ENCODE results near the gene THSD7B.
"Not testable (repeated sequence)": the region's sequence is repeated elsewhere in the genome, so short reads cannot be mapped to it uniquely, and the experiment has no call there.

THSD7B gene

DNA sequence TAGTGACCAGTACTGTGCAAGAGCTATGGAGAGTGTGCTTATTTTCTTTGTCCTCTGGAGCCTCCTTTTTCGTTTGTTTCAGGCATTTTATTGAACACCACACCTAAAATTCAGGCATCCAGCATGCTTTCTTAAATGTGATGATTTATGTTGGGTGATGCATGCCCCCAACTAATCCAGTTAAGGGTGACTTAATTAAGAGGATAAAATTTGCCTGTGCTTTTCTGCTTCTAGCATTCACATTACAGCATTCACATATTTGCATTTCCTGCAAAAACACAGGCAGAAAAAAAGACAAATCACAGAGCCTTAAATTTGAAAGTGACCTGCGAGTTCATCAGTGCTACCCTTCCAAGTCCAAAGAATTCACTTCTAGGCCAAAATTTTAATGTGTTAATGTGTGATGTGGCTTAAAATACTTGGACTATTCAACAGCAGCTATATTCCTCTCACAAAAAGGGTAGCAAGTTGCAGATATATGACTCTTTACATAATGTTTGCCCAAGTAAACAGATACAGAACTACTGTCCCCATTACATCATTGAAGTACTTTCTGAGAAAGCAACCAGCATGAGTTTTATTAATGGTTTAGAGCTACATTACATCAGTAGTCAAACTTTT lies 286.5 kb downstream of the THSD7B start:
- DNase-seq, result no peak

- DNase-seq, result no peak
Measured at GRCh38 chr2:137056704-137057103, 291.4 kb downstream of the THSD7B start.

GRCh38 chr2:137076111-137076765 lies 310.9 kb downstream of the THSD7B start:
- DNase-seq, result not testable (repeated sequence)

DNA sequence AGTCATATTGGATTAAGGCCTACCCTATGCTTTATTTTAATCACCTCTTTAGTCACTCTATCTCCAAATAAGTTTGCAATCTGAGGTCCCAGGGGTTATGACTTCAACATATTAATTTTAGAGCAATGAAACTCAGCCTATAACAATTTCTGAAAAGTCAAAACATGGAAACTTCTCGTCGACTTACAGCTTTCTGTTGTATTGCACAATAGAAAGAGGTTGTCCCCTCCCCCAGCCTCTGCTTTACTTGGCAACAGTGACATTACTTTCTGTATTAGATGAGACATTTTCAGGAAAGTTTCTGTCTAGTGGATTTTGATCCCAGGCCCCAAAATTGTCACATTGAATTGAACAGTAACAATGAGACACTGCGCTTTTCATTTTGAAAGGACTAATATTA lies 326.4 kb downstream of the THSD7B start:
- no peak for DNase-seq

- no peak for DNase-seq
Measured at GRCh38 chr2:137093116-137093515, 327.8 kb downstream of the THSD7B start.

GRCh38 chr2:137096187-137096586 lies 330.8 kb downstream of the THSD7B start:
- no peak for DNase-seq

GRCh38 chr2:137096693-137097092 lies 331.3 kb downstream of the THSD7B start:
- no peak for DNase-seq

- not testable (repeated sequence) for DNase-seq
Measured at GRCh38 chr2:137101814-137102213, 336.5 kb downstream of the THSD7B start.

DNA sequence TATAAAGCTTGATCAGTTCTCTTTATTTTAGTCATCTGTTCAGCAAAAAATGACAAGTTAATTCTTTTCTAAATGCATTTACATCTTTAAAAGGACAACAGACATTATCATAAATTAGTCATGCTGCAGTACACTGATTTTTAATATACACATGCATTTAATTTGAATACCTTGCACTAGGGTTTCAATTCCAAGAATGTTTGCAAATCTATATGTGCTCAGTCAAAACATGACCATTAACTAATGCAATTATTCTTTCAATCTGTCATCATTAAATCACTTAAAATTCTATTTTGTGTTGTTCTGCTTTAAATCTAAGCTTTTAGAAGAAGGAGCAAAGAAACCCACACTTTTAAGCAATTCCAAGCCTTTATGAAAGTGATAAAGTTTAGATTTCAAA lies 342.6 kb downstream of the THSD7B start:
- DNase-seq, result no peak

- DNase-seq, result no peak
Measured at GRCh38 chr2:137111896-137112295, 346.6 kb downstream of the THSD7B start.

DNA sequence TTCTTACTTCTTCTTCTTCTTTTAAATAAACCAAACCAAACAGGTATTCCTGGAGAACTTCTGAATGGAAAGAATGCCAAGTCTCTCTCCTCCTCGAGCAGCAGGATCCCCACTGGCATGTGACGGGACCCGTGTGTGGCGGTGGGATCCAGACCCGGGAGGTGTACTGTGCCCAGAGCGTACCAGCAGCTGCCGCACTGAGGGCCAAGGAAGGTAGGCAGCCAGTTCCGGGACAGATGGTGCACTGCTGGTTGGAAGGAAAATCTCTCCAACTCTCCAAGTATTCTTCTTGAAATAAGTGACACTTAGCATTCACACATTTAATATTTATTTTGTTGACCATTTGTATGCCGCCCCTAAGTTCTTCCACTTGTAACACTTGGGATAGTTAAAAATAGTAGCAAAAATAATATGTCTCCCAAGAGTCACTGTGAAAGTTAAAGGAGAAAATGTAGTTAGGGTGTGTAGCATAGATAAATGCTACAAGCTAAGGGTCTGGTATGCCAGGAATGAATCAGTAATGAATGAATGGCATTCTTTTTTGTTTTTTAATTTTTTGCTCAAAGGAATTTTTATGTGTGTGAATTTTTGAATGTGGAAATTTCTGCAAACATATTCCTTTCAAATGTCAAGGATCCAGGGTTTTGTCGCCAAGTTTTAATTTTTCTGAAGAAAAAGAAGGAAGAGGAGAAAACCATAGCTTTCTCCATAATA lies 349.9 kb downstream of the THSD7B start:
- DNase-seq, result no peak

DNA sequence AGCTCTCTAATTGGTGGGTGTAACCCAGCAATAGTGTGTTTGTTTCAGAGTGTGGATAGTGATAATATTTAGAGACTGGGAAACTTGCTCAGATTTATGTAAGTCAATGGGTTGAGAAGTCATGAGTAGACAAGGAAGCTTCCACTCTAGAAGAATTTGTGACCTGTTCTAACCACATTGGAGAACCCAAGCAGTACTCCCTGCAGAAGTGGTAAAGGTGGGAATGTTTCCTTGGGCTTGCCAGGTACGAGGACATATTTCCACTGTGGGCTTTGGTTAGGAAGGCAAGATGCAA lies 350.4 kb downstream of the THSD7B start:
- no peak for DNase-seq

GRCh38 chr2:137117385-137117784 lies 352.0 kb downstream of the THSD7B start:
- DNase-seq, result no peak

DNA sequence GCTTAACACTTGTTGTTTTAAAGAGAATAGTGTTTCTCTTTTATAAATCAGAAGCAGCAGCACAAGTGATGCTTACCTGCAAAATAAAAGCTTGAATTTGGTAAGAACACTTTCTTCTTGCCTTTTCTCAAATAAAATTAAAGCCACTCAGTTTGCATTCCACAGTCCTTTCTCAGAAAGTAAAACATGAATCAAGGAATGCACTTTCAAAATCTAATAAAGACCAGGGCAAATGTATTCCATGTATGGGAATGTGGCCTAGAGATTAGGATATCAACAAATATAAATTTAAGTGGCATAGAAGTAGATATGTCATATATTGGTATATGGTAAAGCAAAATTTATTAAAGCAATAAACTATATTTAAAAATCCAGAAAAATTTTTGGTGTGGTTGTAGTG lies 352.8 kb downstream of the THSD7B start:
- no peak for DNase-seq

GRCh38 chr2:137123226-137123625 lies 357.9 kb downstream of the THSD7B start:
- DNase-seq, result no peak

DNA sequence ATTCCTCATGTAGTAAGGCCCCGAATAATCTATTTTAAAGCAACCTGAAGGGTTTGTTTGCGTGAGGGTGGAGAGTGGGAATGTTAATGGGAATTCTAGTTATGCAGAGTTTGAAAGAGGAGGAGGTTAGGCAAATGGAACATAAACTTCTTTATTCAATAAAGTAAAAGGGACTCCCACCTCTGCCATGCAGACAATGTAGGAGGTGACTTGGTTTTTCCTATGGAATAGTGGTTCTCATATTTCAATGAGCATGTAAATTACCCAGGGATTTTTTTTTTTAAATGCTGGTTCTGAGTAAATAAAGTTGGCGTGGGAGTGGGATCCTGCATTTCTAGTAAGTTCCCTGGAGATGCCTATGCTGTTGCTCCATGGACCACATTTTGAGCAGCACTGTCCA lies 367.9 kb downstream of the THSD7B start:
- DNase-seq, result no peak

DNA sequence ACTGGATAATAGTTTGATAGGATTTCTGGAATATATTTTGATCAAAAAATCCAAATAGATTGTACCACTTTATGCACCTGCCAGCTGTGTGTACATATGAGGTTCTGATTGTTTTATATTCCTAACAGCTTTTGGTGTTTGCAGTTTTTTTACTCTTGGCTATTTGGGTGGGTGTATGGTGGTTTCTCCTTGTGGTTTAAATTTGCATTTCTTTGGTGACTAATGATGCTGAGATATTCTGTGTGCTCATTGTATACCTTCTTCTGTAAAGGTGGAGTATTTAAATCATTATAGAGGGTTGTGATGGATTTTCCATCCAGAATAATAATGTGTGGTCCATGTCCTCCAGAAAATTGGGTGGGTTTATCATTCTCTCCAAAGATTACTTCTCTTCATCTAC lies 372.9 kb downstream of the THSD7B start:
- no peak for DNase-seq

DNA sequence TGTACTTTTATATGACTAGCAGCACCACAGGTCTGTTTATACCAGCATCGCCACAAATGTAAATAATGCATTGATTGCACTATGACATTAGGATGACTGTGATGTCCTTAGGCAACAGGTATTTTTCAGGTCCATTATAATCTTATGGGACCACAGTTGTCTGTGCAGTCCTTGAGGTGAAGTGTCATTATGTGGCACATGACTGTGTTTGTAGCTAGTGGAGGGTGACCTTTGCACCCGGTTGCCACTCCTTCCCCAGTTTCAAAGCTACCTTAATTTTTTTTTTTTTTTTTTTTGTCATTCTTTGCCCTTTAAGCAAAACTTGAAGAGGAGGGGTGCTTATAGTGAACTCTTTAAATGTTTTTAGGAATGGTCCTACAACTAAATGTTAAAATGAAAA lies 386.4 kb downstream of the THSD7B start:
- DNase-seq, result no peak

- no peak for DNase-seq
Measured at GRCh38 chr2:137154946-137155345, 389.6 kb downstream of the THSD7B start.

GRCh38 chr2:137155356-137156104 lies 390.2 kb downstream of the THSD7B start:
- no peak for DNase-seq

DNA sequence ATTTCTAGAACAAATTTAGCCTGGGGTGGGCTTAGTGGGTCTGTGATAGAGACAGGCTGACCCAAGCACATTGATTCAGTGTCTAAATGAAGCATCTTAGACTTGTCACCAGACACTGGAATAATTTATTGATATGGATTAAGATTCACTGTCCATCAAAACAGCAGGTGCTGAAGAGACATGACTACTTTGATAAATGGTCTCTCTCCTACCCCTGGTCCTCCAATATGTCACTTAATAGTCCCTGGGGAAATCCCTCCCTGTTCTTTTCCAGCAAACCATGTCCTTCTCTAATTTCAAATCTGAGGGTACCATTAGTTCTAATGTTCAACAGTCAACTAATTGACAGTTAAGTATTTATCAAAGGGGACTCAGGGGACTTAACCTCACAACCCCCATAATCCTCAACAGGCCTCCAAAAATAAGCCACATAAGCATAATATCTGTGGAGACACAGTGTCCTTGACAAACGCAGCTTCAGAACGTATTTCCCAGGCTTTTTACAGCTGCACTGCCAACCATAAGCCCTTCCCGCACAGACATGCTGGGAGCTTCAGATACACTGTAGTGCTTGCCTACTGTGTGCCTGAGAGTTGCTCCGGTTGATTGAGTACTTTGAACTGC lies 391.0 kb downstream of the THSD7B start:
- DNase-seq, result no peak

GRCh38 chr2:137157851-137158250 lies 392.5 kb downstream of the THSD7B start:
- no peak for DNase-seq

GRCh38 chr2:137161250-137161649 lies 395.9 kb downstream of the THSD7B start:
- no peak for DNase-seq

Measured in stimulated activated CD4-positive, alpha-beta T cell treated with anti-CD3 and anti-CD28 coated beads, Interleukin-2, amount 100 ng/mL, for 48 hours (primary cell).